IMR-90 (cell line): ENCODE results near the gene TBX3. TPM values are rescaled to one million over a fixed set of nuclear protein-coding genes. Genes with fewer than 3 reads are reported as not detected.

Experiments
- ATAC-seq: fragments of 200-7000 bp; cut with Tn5 transposase; 2 replicates; pipeline ENCODE4 v1.9.1; 2020; ENCODE audit warnings: low read depth, mild to moderate bottlenecking, moderate library complexity
- BruUV-seq: library from RNA; stranded (reverse); fragments of 400-500 nt; replicated peaks from 2 replicates; lab custom pipeline; 2021; lab: Mats Ljungman, UMichigan
- CTCF ChIA-PET: fragments of 300-600 bp; formaldehyde crosslinking; extraction: SDS; loops from one replicate; lab custom pipeline; 2021; ENCODE audit warnings: antibody characterized with exemption; lab: Yijun Ruan, JAX
- POLR2A ChIA-PET: fragments of 300-600 bp; sonication (Branson Sonifier 250); formaldehyde crosslinking; loops from one replicate; lab custom pipeline; 2022; ENCODE audit warnings: antibody characterized with exemption; ENCODE audit not compliant: unreplicated experiment; lab: Charles Lee
- DNase-seq: peaks from one replicate; pipeline ENCODE4 v3.0.0; 2013
- H2AFZ ChIP-seq: replicated peaks from 2 replicates; pipeline ENCODE3; 2013; ENCODE audit warnings: low read length, mild to moderate bottlenecking; ENCODE audit not compliant: poor library complexity
- H2AK5ac ChIP-seq: 2 replicates; pipeline ENCODE4 v1.6.1; 2013; ENCODE audit warnings: low read depth, low read length, inconsistent platforms
- H2AK9ac ChIP-seq: replicated peaks from 2 replicates; pipeline ENCODE3; 2013; ENCODE audit warnings: mild to moderate bottlenecking, low read depth, low read length, moderate library complexity; ENCODE audit not compliant: poor library complexity
- H2BK120ac ChIP-seq: 2 replicates; pipeline ENCODE4 v1.6.1; 2013; ENCODE audit warnings: low read depth, low read length, inconsistent platforms
- H2BK15ac ChIP-seq: 3 replicates; pipeline ENCODE4 v1.6.1; 2013; ENCODE audit warnings: low read depth, low read length, inconsistent platforms
- H2BK20ac ChIP-seq: 2 replicates; pipeline ENCODE4 v1.6.1; 2013; ENCODE audit warnings: low read depth, mild to moderate bottlenecking, inconsistent platforms, low read length, moderate library complexity
- H2BK5ac ChIP-seq: 2 replicates; pipeline ENCODE4 v1.6.1; 2013; ENCODE audit warnings: mild to moderate bottlenecking, low read depth, low read length, inconsistent platforms; ENCODE audit not compliant: poor library complexity, severe bottlenecking
- H3K14ac ChIP-seq: replicated peaks from 2 replicates; pipeline ENCODE4 v1.6.1; 2013; ENCODE audit warnings: low read depth, low read length, inconsistent platforms
- H3K18ac ChIP-seq: 2 replicates; pipeline ENCODE4 v1.6.1; 2013; ENCODE audit warnings: low read depth, low read length, control low read depth
- H3K23ac ChIP-seq: 2 replicates; pipeline ENCODE4 v1.6.1; 2013; ENCODE audit warnings: low read depth, low read length, inconsistent platforms
- H3K27ac ChIP-seq: 2 replicates; pipeline ENCODE4 v1.5.1; 2013; ENCODE audit warnings: mild to moderate bottlenecking, control low read depth, low read length; ENCODE audit not compliant: insufficient read depth
- H3K27me3 ChIP-seq: 2 replicates; pipeline ENCODE4 v1.6.1; 2013; ENCODE audit warnings: low read length; ENCODE audit not compliant: control insufficient read depth, insufficient read depth
- H3K36me3 ChIP-seq: 2 replicates; pipeline ENCODE4 v1.6.1; 2013; ENCODE audit warnings: low read length, mixed read lengths; ENCODE audit not compliant: control insufficient read depth, insufficient read depth
- H3K4ac ChIP-seq: 2 replicates; pipeline ENCODE4 v1.6.1; 2013; ENCODE audit warnings: low read depth, low read length, inconsistent platforms
- H3K4me1 ChIP-seq: 2 replicates; pipeline ENCODE4 v1.6.1; 2013; ENCODE audit warnings: low read length, mixed read lengths; ENCODE audit not compliant: control insufficient read depth, insufficient read depth
- H3K4me2 ChIP-seq: 2 replicates; pipeline ENCODE4 v1.6.1; 2013; ENCODE audit warnings: low read depth, mild to moderate bottlenecking, control low read depth, low read length, moderate library complexity
- H3K4me3 ChIP-seq: 2 replicates; pipeline ENCODE4 v1.5.1; 2013; ENCODE audit warnings: low read depth, mild to moderate bottlenecking, control low read depth, low read length, moderate library complexity; ENCODE audit not compliant: insufficient read depth
- H3K56ac ChIP-seq: 2 replicates; pipeline ENCODE4 v1.6.1; 2013; ENCODE audit warnings: low read length, inconsistent platforms; ENCODE audit not compliant: insufficient read depth; ENCODE audit errors: extremely low read depth
- H3K79me1 ChIP-seq, 2 experiments: 2 replicates each; pipeline ENCODE4 v1.6.1; 2013; ENCODE audit warnings: low read length in 2 of 2, inconsistent platforms in 1 of 2, low read depth in 1 of 2
- H3K9ac ChIP-seq: 2 replicates; pipeline ENCODE4 v1.6.1; 2013; ENCODE audit warnings: low read depth, low read length, control low read depth
- H3K9me1 ChIP-seq: 2 replicates; pipeline ENCODE4 v1.6.1; 2013; ENCODE audit warnings: low read length, inconsistent platforms; ENCODE audit not compliant: insufficient read depth
- H3K9me3 ChIP-seq: 2 replicates; pipeline ENCODE4 v1.6.1; 2013; ENCODE audit warnings: low read length; ENCODE audit not compliant: control insufficient read depth, insufficient read depth
- H4K20me1 ChIP-seq: 2 replicates; pipeline ENCODE4 v1.6.1; 2013; ENCODE audit warnings: low read length, inconsistent platforms; ENCODE audit not compliant: insufficient read depth
- H4K5ac ChIP-seq: 2 replicates; pipeline ENCODE4 v1.6.1; 2013; ENCODE audit warnings: mild to moderate bottlenecking, low read depth, low read length, control low read depth
- H4K8ac ChIP-seq, 2 experiments: 2 replicates each; pipeline ENCODE4 v1.6.1; 2013; ENCODE audit warnings: low read depth in 2 of 2, low read length in 2 of 2, control low read depth in 1 of 2, inconsistent platforms in 1 of 2
- H4K91ac ChIP-seq: 2 replicates; pipeline ENCODE4 v1.6.1; 2013; ENCODE audit warnings: low read depth, low read length, inconsistent platforms; ENCODE audit not compliant: insufficient read depth
- CHD1 ChIP-seq: IDR thresholded peaks from 2 replicates; pipeline ENCODE4 v1.6.1; 2012; ENCODE audit warnings: low read depth, low read length, improper control_type of control experiment
- FOS ChIP-seq: fragments of 150-350 bp; IDR thresholded peaks from 2 replicates; pipeline ENCODE4 v1.6.1; 2016; ENCODE audit warnings: low read depth, low read length
- MAFK ChIP-seq: IDR thresholded peaks from 2 replicates; pipeline ENCODE4 v1.6.1; 2012; ENCODE audit warnings: low read depth, low read length, improper control_type of control experiment
- MAZ ChIP-seq: IDR thresholded peaks from 2 replicates; pipeline ENCODE4 v1.6.1; 2012; ENCODE audit warnings: low read depth, mild to moderate bottlenecking, low read length, improper control_type of control experiment, moderate library complexity, borderline replicate concordance
- NFE2L2 ChIP-seq: fragments of 150-350 bp; IDR thresholded peaks from 2 replicates; pipeline ENCODE4 v1.6.1; 2016; ENCODE audit warnings: low read depth, mild to moderate bottlenecking, low read length
- SMC3 ChIP-seq: fragments of 150-350 bp; IDR thresholded peaks from 2 replicates; pipeline ENCODE4 v1.6.1; 2016; ENCODE audit warnings: low read depth, mild to moderate bottlenecking, antibody characterized with exemption, low read length, moderate library complexity
- WGBS, 2 experiments: methylation state at CpG; one replicate each; pipeline versions ENCODE4 v1.1.5 to v1.1.7; 2013; ENCODE audit warnings: missing lambda C conversion rate in 2 of 2; ENCODE audit not compliant: insufficient read length in 1 of 2; ENCODE audit errors: extremely low coverage in 2 of 2; 5-methylcytosine and 5-hydroxymethylcytosine counted together
- dilution Hi-C: fragments of 300-500 bp; cut with HindIII; formaldehyde crosslinking; loops from one replicate; pipeline ENCODE4 v1.14.3; 2018; ENCODE audit warnings: low sequenced_read_pairs; ENCODE audit not compliant: unreplicated experiment
- in situ Hi-C: fragments of 300-500 bp; cut with MboI; formaldehyde crosslinking; loops from 3 replicates; pipeline ENCODE4 v1.14.3; 2019; ENCODE audit warnings: low sequenced_read_pairs, inconsistent platforms, mixed read lengths
- intact Hi-C: fragments of 100-400 bp; cut with micrococcal nuclease; formaldehyde crosslinking; loops from 2 replicates; pipeline ENCODE4 v1.10.0; 2022
- polyA plus RNA-seq, 3 experiments: library from polyadenylated mRNA; depleted of rRNA; stranded (reverse); fragments of >200 nt; gene quantifications; 2 replicates each; pipeline ENCODE4 v1.2.3, GENCODE V29; 2012; ENCODE audit warnings: low replicate concordance in 1 of 3
- total RNA-seq: library from RNA; depleted of rRNA; stranded (reverse); fragments of >200 nt; gene quantifications from 2 replicates; pipeline ENCODE4 v1.2.3, GENCODE V29; 2012
- TF ChIP-seq, protein P1 (sequence below): fragments of 150-350 bp; IDR thresholded peaks from 2 replicates; pipeline ENCODE4 v1.6.1; 2016; ENCODE audit warnings: low read depth, mild to moderate bottlenecking, low read length, moderate library complexity, borderline replicate concordance
- TF ChIP-seq, protein P2 (sequence below): fragments of 150-350 bp; IDR thresholded peaks from 2 replicates; pipeline ENCODE4 v1.6.1; 2017; ENCODE audit warnings: mild to moderate bottlenecking, antibody characterized with exemption, low read length, low read depth

Gene TBX3
- total and polyA plus RNA-seq, 2 of the 4 experiments (the other 2 are of a cell fraction), result 15.8 to 44.9 TPM

DNA sequence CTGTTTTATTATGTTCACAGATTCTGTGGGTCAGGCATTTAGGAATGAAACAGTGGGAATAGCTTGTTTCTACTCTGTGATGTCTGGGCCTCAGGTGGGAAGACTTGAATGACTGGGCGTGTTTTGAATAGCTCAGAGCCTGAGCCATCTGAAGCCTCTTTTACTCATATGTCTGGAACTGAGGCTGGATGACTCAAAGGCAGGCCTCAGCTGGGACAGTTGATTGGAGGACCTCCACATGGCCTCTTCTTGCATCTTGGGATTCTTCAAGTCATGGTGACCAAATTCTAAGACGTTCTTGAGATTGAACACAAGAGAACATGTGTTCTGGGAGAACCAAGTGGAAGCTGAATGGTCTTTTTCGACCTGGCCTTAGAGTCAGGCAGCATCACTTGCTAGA, 45.8 kb upstream of the TBX3 start:
- 39% methylated on average over 3 of the region's 3 CpGs; no CpG with 5 or more reads in 1 of the 2 experiments for WGBS, 2 experiments
- DNase-seq, result peak; percentile 87
- Histone ChIP-seq H2BK20ac (peak overlapping the region; percentile 6; the same call in 1 of the 2 replicates), H3K27ac (no peak overlapping the region), H2AK5ac (peak overlapping the region; percentile 3; the same call in 1 of the 2 replicates), H3K79me1 (no peaks in the 10 kb centered on the region), H3K4ac (peak overlapping the region; percentile 50; the same call in 1 of the 2 replicates), H4K8ac (peak overlapping the region in 1 of 2 experiments; percentile 54; a peak in 2 of 4 replicates), H2BK15ac (no peak overlapping the region), H3K14ac (peak overlapping the region; percentile 1; the same call in 1 of the 2 replicates), H2AFZ (peak overlapping the region; percentile 74), H3K4me2 (no peak overlapping the region), H3K18ac (no peak overlapping the region), H3K56ac (no peak overlapping the region), H4K5ac (no peak overlapping the region), H2BK120ac (peak overlapping the region; percentile 65; the same call in 1 of the 2 replicates), H3K9ac (no peak overlapping the region), H4K20me1 (no peaks in the 10 kb centered on the region), H3K9me1 (peaks cover 12% of the 10 kb centered on the region; the same call in 1 of the 2 replicates), H3K9me3 (peaks cover 2% of the 10 kb centered on the region; the same call in 1 of the 2 replicates), H3K36me3 (no peaks in the 10 kb centered on the region), H3K4me1 (no peaks in the 10 kb centered on the region), H2AK9ac (peak overlapping the region; percentile 53), H3K4me3 (no peak overlapping the region), H2BK5ac (peak overlapping the region; percentile 2), H4K91ac (no peak overlapping the region), H3K23ac (no peak overlapping the region), H3K27me3 (no peaks in the 10 kb centered on the region)
- no TSS peak for BruUV-seq
- dilution Hi-C loops, result no loop called here
- ATAC-seq, result peak; percentile 82
- intact Hi-C loops, result no loop called here
- ChIA-PET POLR2A (interaction anchor here (0.9 kb wide), 1 partner anchor 33 kb away, joined by 4 read pairs; no protein-coding TSS in a partner anchor), CTCF (no interaction called here)
- no peak for TF ChIP-seq SMC3
- peak; percentile 46; the same call in 1 of the 2 replicates for TF ChIP-seq NFE2L2
- TF ChIP-seq FOS, result 0 out of 2 replicates have a peak, but pooled peaks have one; percentile 9
- no peak for TF ChIP-seq MAZ
- TF ChIP-seq, protein P1, sequence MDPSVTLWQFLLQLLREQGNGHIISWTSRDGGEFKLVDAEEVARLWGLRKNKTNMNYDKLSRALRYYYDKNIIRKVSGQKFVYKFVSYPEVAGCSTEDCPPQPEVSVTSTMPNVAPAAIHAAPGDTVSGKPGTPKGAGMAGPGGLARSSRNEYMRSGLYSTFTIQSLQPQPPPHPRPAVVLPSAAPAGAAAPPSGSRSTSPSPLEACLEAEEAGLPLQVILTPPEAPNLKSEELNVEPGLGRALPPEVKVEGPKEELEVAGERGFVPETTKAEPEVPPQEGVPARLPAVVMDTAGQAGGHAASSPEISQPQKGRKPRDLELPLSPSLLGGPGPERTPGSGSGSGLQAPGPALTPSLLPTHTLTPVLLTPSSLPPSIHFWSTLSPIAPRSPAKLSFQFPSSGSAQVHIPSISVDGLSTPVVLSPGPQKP, result no peak
- TF ChIP-seq, protein P2, sequence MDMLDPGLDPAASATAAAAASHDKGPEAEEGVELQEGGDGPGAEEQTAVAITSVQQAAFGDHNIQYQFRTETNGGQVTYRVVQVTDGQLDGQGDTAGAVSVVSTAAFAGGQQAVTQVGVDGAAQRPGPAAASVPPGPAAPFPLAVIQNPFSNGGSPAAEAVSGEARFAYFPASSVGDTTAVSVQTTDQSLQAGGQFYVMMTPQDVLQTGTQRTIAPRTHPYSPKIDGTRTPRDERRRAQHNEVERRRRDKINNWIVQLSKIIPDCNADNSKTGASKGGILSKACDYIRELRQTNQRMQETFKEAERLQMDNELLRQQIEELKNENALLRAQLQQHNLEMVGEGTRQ, result peak; percentile 56; the same call in 1 of the 2 replicates
- no peak for TF ChIP-seq MAFK
- TF ChIP-seq CHD1, result no peak
- in situ Hi-C loops, result no loop called here
